ENCODE results near the gene IMPA2.
A peak's percentile ranks its signal among the peaks of the same experiment; 100 is the strongest.

The IMPA2 gene

DNA sequence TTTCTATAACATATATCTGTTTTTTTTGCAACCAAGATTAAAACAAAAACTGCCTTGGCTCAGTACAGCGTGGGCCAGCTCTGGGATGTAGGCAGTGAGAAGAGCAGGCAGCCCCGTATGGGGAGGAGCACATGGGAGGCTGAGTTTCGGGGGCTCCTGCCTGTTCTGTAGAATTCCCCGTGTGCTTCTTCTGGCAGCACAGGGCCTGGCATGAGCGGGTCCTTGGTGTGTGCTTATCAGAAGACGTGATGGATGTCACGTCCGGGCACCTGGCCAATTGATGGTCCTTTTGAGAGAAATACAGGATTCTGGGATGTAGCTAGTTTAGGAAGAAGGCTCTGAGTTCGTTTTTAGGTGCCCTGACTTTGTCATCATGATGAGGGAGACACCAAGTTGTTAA is 16.2 kb downstream of the IMPA2 start:
- peak overlapping the region in 1 of 2 experiments; percentile 4 for H3K27ac ChIP-seq (ENCODE audit: insufficient read depth in 1 of 2, low read depth in 1 of 2, low read length in 2 of 2, poor library complexity in 1 of 2, severe bottlenecking in 2 of 2)
- no peak for DNase-seq
- WGBS (ENCODE audit: insufficient coverage): 96% methylated on average over 9 of the region's 9 CpGs
- H3K4me3 ChIP-seq (ENCODE audit: control insufficient read depth in 1 of 7, extremely low read depth in 1 of 7, insufficient read depth in 4 of 7, low read depth in 2 of 7, low read length in 6 of 7): no peak overlapping the region
- H3K27me3 ChIP-seq (replicated peaks in 2 of 5; ENCODE audit: control insufficient read depth in 4 of 5, insufficient read depth in 5 of 5, low read length in 4 of 5): no peaks in the 10 kb centered on the region
- POLR2A ChIA-PET: interaction anchor here (0.6 kb wide), 1 partner anchor 77 kb away, joined by 3 read pairs; no protein-coding TSS in a partner anchor
- CTCF ChIA-PET: interaction anchor here (1.5 to 22.0 kb wide), 4 partner anchors 9 to 264 kb away, joined by 4 to 667 read pairs (median 12); no protein-coding TSS in a partner anchor
- peaks cover 0 to 28% (median 24%) of the 10 kb centered on the region in 4 experiments for H3K36me3 ChIP-seq (ENCODE audit: control insufficient read depth in 4 of 4, insufficient read depth in 4 of 4, low read length in 3 of 4)
- no peaks in the 10 kb centered on the region for H3K9me3 ChIP-seq (ENCODE audit: control extremely low read depth in 1 of 5, control insufficient read depth in 4 of 5, insufficient read depth in 2 of 5, low read depth in 1 of 5, low read length in 4 of 5)
- peaks cover 4 to 23% (median 19%) of the 10 kb centered on the region in 4 experiments for H3K4me1 ChIP-seq (ENCODE audit: control extremely low read depth in 1 of 4, control insufficient read depth in 4 of 4, insufficient read depth in 4 of 4, low read length in 3 of 4)

DNA sequence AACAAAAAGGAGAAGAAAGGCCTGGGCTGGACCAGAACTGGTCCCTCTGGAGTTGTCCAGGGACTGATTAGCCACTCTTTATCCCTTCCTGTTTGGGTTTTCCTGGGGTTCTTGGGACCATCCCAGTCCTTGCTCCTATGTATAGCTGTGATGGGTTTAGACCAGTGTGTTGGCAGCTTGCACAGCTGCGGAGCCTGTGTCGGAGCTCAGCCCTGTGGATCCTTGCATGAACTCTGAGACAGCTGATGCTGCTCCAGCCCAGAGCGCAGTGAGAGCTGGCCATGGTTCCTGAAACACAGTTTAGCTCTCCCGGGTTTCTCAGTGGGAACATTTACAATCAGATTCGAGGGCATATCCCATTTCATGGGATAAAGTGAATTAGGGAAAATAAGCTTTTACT is 16.9 kb downstream of the IMPA2 start:
- ChIA-PET POLR2A (interaction anchor here (0.6 kb wide), 1 partner anchor 78 kb away, joined by 3 read pairs; no protein-coding TSS in a partner anchor), CTCF (interaction anchor here (1.5 to 22.0 kb wide), 5 partner anchors 8 to 265 kb away, joined by 4 to 667 read pairs (median 6); no protein-coding TSS in a partner anchor)
- Histone ChIP-seq H3K27ac (ENCODE audit: insufficient read depth in 1 of 2, low read depth in 1 of 2, low read length in 2 of 2, poor library complexity in 1 of 2, severe bottlenecking in 2 of 2) (no peak overlapping the region), H3K4me1 (ENCODE audit: control extremely low read depth in 1 of 4, control insufficient read depth in 4 of 4, insufficient read depth in 4 of 4, low read length in 3 of 4) (peaks cover 4 to 23% (median 19%) of the 10 kb centered on the region in 4 experiments), H3K4me3 (ENCODE audit: control insufficient read depth in 1 of 7, extremely low read depth in 1 of 7, insufficient read depth in 4 of 7, low read depth in 2 of 7, low read length in 6 of 7) (no peak overlapping the region), H3K36me3 (ENCODE audit: control insufficient read depth in 4 of 4, insufficient read depth in 4 of 4, low read length in 3 of 4) (peaks cover 0 to 30% (median 25%) of the 10 kb centered on the region in 4 experiments), H3K27me3 (replicated peaks in 2 of 5; ENCODE audit: control insufficient read depth in 4 of 5, insufficient read depth in 5 of 5, low read length in 4 of 5) (no peaks in the 10 kb centered on the region), H3K9me3 (ENCODE audit: control extremely low read depth in 1 of 5, control insufficient read depth in 4 of 5, insufficient read depth in 2 of 5, low read depth in 1 of 5, low read length in 4 of 5) (no peaks in the 10 kb centered on the region)
- 97% methylated on average over 5 of the region's 5 CpGs for WGBS (ENCODE audit: insufficient coverage)
- DNase-seq: no peak

DNA sequence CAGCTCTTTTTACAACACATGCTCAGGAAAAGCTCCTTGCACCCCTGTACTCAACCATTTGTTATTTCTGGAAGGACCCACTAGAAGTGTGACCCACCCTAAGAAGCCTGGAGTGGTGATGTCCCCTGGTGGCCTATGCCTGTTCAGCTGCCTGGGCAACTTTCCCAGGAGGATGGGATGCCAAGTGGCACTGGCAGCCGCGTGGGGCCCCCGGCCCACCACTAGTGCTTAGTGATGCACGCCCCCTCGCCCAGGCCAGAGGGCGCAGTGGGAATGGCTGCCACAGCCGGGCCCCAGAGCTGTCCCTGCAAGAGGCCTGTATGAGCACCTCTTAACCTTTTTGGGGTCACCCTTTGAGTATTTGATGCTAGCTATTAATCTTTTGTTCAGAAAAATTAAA is 18.1 kb downstream of the IMPA2 start:
- Histone ChIP-seq H3K27me3 (replicated peaks in 2 of 5; ENCODE audit: control insufficient read depth in 4 of 5, insufficient read depth in 5 of 5, low read length in 4 of 5) (no peaks in the 10 kb centered on the region), H3K4me3 (ENCODE audit: control insufficient read depth in 1 of 7, extremely low read depth in 1 of 7, insufficient read depth in 4 of 7, low read depth in 2 of 7, low read length in 6 of 7) (no peak overlapping the region), H3K9me3 (ENCODE audit: control extremely low read depth in 1 of 5, control insufficient read depth in 4 of 5, insufficient read depth in 2 of 5, low read depth in 1 of 5, low read length in 4 of 5) (no peaks in the 10 kb centered on the region), H3K36me3 (ENCODE audit: control insufficient read depth in 4 of 4, insufficient read depth in 4 of 4, low read length in 3 of 4) (peaks cover 0 to 34% (median 28%) of the 10 kb centered on the region in 4 experiments), H3K27ac (ENCODE audit: insufficient read depth in 1 of 2, low read depth in 1 of 2, low read length in 2 of 2, poor library complexity in 1 of 2, severe bottlenecking in 2 of 2) (no peak overlapping the region), H3K4me1 (ENCODE audit: control extremely low read depth in 1 of 4, control insufficient read depth in 4 of 4, insufficient read depth in 4 of 4, low read length in 3 of 4) (peaks cover 4 to 23% (median 19%) of the 10 kb centered on the region in 4 experiments)
- ChIA-PET POLR2A (no interaction called here), CTCF (interaction anchor here (1.7 to 22.0 kb wide), 3 partner anchors 9 to 266 kb away, joined by 6 to 667 read pairs (median 20); no protein-coding TSS in a partner anchor)
- 97% methylated on average over 5 of the region's 7 CpGs for WGBS (ENCODE audit: insufficient coverage)
- no peak for DNase-seq

DNA sequence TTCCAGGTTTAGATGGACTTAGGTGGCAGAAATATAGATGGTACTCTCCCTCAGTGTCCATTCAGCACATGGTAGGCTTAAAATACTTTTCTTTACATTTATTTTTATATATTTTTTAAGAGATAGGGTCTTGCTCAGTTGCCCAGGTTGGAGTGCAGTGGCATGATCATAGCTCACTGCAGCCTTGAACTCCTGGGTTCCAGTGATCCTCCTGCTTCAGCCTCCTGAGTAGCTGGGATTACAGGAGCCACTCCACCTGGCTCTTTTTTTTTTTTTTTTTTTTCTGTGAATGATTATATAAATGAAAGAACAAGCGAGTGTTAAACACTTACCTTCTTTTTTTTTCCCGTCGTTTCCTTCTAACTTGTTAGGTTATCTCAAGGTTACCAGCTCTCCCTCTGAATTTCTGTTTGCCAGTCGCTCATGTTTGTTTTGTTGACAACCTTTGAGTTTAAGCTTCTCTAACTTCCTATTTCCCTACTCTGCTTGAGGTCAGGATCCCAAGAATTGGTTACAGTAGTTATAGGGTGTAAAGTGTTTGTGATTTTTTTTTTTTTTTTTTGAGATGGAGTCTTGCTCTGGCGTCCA is 18.9 kb downstream of the IMPA2 start:
- H3K36me3 ChIP-seq (ENCODE audit: control insufficient read depth in 4 of 4, insufficient read depth in 4 of 4, low read length in 3 of 4): peaks cover 3 to 39% (median 30%) of the 10 kb centered on the region in 4 experiments
- ChIA-PET POLR2A (no interaction called here), CTCF (interaction anchor here (22.0 kb wide), 1 partner anchor 59 kb away, joined by 667 read pairs; no protein-coding TSS in a partner anchor)
- H3K4me3 ChIP-seq (ENCODE audit: control insufficient read depth in 1 of 7, extremely low read depth in 1 of 7, insufficient read depth in 4 of 7, low read depth in 2 of 7, low read length in 6 of 7): no peak overlapping the region
- H3K27ac ChIP-seq (ENCODE audit: insufficient read depth in 1 of 2, low read depth in 1 of 2, low read length in 2 of 2, poor library complexity in 1 of 2, severe bottlenecking in 2 of 2): no peak overlapping the region
- H3K4me1 ChIP-seq (ENCODE audit: control extremely low read depth in 1 of 4, control insufficient read depth in 4 of 4, insufficient read depth in 4 of 4, low read length in 3 of 4): peaks cover 4 to 17% (median 15%) of the 10 kb centered on the region in 4 experiments
- H3K9me3 ChIP-seq (ENCODE audit: control extremely low read depth in 1 of 5, control insufficient read depth in 4 of 5, insufficient read depth in 2 of 5, low read depth in 1 of 5, low read length in 4 of 5): no peaks in the 10 kb centered on the region
- 100% methylated on average over 3 of the region's 5 CpGs for WGBS (ENCODE audit: insufficient coverage)
- no peak for DNase-seq
- no peaks in the 10 kb centered on the region for H3K27me3 ChIP-seq (replicated peaks in 2 of 5; ENCODE audit: control insufficient read depth in 4 of 5, insufficient read depth in 5 of 5, low read length in 4 of 5)

DNA sequence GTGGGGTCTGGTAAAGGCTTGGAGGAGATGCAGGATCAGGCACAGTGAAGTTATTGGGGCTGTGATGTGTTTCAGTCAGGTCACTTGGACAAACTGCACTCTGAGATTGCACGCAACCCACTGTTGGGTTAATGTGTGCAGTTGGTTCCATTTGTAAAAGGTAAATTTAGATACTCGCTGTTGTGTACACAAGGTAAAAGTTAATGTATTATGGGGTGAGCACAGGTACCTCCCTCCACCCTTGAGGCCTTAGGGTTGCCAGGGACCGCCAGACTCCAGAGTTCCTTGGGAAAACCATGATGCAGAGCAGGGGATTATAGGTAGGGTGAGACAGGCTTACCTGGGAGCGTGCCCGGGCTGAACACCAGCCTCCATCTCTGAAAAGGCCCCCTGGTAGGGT is 20.1 kb downstream of the IMPA2 start:
- Histone ChIP-seq H3K9me3 (ENCODE audit: control extremely low read depth in 1 of 5, control insufficient read depth in 4 of 5, insufficient read depth in 2 of 5, low read depth in 1 of 5, low read length in 4 of 5) (no peaks in the 10 kb centered on the region), H3K4me1 (ENCODE audit: control extremely low read depth in 1 of 4, control insufficient read depth in 4 of 4, insufficient read depth in 4 of 4, low read length in 3 of 4) (peaks cover 0 to 4% (median 2%) of the 10 kb centered on the region in 4 experiments), H3K36me3 (ENCODE audit: control insufficient read depth in 4 of 4, insufficient read depth in 4 of 4, low read length in 3 of 4) (peaks cover 5 to 49% (median 40%) of the 10 kb centered on the region in 4 experiments), H3K27ac (ENCODE audit: insufficient read depth in 1 of 2, low read depth in 1 of 2, low read length in 2 of 2, poor library complexity in 1 of 2, severe bottlenecking in 2 of 2) (no peak overlapping the region), H3K4me3 (ENCODE audit: control insufficient read depth in 1 of 7, extremely low read depth in 1 of 7, insufficient read depth in 4 of 7, low read depth in 2 of 7, low read length in 6 of 7) (no peak overlapping the region), H3K27me3 (replicated peaks in 2 of 5; ENCODE audit: control insufficient read depth in 4 of 5, insufficient read depth in 5 of 5, low read length in 4 of 5) (no peaks in the 10 kb centered on the region)
- no peak for DNase-seq
- ChIA-PET POLR2A (no interaction called here), CTCF (interaction anchor here (1.3 to 22.0 kb wide), 2 partner anchors 37 to 60 kb away, joined by 3 to 667 read pairs; no protein-coding TSS in a partner anchor)
- 100% methylated on average over 5 of the region's 5 CpGs for WGBS (ENCODE audit: insufficient coverage)

DNA sequence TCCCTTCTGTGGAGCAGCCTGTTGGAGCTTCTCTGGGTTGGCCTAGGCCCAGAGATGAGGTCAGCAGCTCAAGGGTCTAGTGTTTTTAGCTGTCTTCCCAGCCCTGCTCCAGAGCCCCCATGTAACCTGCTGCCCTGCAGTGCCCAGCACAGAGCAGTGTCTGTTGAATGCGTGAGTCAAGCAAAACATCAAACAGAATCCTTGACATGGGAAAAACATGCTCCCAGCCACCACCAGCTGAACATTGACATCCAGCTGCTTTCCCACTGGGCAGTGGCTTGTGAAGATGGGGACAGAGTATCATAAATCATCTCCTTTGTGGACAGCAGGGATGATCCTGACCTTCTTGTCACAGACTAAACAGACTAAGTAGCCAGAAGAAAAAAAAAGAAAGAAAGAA is 22.6 kb downstream of the IMPA2 start:
- no peak for DNase-seq
- Histone ChIP-seq H3K4me3 (ENCODE audit: control insufficient read depth in 1 of 7, extremely low read depth in 1 of 7, insufficient read depth in 4 of 7, low read depth in 2 of 7, low read length in 6 of 7) (no peak overlapping the region), H3K36me3 (ENCODE audit: control insufficient read depth in 4 of 4, insufficient read depth in 4 of 4, low read length in 3 of 4) (peaks cover 6 to 63% (median 48%) of the 10 kb centered on the region in 4 experiments), H3K9me3 (ENCODE audit: control extremely low read depth in 1 of 5, control insufficient read depth in 4 of 5, insufficient read depth in 2 of 5, low read depth in 1 of 5, low read length in 4 of 5) (no peaks in the 10 kb centered on the region), H3K27me3 (replicated peaks in 2 of 5; ENCODE audit: control insufficient read depth in 4 of 5, insufficient read depth in 5 of 5, low read length in 4 of 5) (no peaks in the 10 kb centered on the region), H3K27ac (ENCODE audit: insufficient read depth in 1 of 2, low read depth in 1 of 2, low read length in 2 of 2, poor library complexity in 1 of 2, severe bottlenecking in 2 of 2) (no peak overlapping the region), H3K4me1 (ENCODE audit: control extremely low read depth in 1 of 4, control insufficient read depth in 4 of 4, insufficient read depth in 4 of 4, low read length in 3 of 4) (no peaks in the 10 kb centered on the region)
- 100% methylated on average over 1 of the region's 1 CpG for WGBS (ENCODE audit: insufficient coverage)
- ChIA-PET POLR2A (interaction anchor here (0.6 kb wide), 1 partner anchor 1368 kb away, joined by 3 read pairs; no protein-coding TSS in a partner anchor), CTCF (interaction anchor here (0.9 to 22.0 kb wide), 3 partner anchors 9 to 62 kb away, joined by 3 to 667 read pairs (median 9); no protein-coding TSS in a partner anchor)

Measured in common myeloid progenitor, CD34-positive (primary cell).